HL-60 (cell line): ENCODE results near the gene SLC6A6.

ENCODE experiments used
- SPI1 ChIP-seq: IDR thresholded peaks from 2 replicates; pipeline ENCODE4 v1.6.1; 2012; ENCODE audit warnings: low read depth, mild to moderate bottlenecking, borderline replicate concordance
- TF ChIP-seq, protein P1 (sequence below): IDR thresholded peaks from one replicate; pipeline ENCODE4 v1.5.1; 2011; ENCODE audit warnings: low read length, control low read depth, inconsistent platforms; ENCODE audit not compliant: insufficient read depth

DNA sequence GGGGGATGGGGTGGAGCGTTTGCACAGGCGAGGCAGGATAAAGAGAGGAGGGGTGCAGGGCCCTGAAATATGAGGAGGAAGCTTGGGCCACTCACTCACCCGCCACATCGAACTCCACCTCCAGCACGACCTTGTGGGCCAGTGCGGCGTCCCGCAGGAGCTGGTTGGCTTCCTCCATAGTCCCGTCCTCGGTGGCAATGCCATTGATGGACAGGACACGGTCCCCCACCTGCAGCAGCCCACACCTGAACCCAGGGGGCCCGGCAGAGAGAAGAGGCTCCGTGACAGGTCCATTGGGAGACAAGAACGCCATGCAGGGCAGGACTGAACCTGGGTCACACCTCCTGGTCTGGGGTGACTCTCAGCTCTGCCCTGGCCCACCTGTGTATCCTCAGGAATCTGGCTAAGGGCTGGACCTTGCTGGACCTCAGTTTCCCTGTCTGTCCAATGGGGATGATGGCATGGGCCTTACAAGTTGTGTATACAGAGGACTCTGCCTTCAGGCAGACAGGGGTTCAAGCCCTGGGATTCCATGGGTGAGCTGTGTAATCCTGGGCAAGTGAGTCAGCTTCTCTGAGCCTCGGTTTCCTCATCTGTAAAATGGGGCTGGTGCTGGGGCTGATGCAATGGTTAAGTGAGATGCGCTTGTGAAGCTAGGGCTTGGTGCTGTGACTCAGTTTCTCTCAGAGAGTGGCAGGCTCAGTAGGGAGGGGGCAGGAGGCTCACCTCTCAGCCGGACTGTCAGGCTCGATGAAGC is 111.3 kb downstream of the SLC6A6 start:
- TF ChIP-seq, protein P1, sequence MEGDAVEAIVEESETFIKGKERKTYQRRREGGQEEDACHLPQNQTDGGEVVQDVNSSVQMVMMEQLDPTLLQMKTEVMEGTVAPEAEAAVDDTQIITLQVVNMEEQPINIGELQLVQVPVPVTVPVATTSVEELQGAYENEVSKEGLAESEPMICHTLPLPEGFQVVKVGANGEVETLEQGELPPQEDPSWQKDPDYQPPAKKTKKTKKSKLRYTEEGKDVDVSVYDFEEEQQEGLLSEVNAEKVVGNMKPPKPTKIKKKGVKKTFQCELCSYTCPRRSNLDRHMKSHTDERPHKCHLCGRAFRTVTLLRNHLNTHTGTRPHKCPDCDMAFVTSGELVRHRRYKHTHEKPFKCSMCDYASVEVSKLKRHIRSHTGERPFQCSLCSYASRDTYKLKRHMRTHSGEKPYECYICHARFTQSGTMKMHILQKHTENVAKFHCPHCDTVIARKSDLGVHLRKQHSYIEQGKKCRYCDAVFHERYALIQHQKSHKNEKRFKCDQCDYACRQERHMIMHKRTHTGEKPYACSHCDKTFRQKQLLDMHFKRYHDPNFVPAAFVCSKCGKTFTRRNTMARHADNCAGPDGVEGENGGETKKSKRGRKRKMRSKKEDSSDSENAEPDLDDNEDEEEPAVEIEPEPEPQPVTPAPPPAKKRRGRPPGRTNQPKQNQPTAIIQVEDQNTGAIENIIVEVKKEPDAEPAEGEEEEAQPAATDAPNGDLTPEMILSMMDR, result no peak
- no peak for TF ChIP-seq SPI1
